HG02943 (cell line): ENCODE measurements around the gene ERCC6L2.

Experiments
- ATAC-seq: cut with Tn5 transposase; IDR thresholded peaks from one replicate; pipeline ENCODE4 v1.9.1; 2021; ENCODE audit warnings: mild to moderate bottlenecking, low read depth, moderate library complexity; ENCODE audit not compliant: unreplicated experiment

Gene ERCC6L2

DNA sequence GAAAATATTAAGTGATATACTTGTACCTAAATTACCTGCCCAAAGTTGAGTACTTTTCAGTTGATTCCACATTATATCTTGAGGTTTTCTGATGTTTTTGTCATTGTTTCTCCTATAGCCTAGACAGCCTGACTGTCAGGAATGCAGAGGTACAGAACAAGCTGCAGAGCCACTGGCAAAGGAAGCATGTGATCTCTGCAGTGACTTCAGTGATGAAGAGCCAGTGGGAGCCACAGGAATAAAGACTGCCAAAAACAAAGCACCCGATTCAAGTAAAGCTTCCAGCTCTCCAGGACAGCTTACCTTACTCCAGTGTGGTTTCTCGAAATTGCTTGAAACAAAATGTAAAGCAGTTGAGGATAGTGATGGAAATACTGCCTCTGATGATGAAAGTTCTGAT lies 96.3 kb downstream of the ERCC6L2 start:
- ATAC-seq = no peak

GRCh38 chr9:95974389-95974788 lies 98.9 kb downstream of the ERCC6L2 start:
- no peak for ATAC-seq

DNA sequence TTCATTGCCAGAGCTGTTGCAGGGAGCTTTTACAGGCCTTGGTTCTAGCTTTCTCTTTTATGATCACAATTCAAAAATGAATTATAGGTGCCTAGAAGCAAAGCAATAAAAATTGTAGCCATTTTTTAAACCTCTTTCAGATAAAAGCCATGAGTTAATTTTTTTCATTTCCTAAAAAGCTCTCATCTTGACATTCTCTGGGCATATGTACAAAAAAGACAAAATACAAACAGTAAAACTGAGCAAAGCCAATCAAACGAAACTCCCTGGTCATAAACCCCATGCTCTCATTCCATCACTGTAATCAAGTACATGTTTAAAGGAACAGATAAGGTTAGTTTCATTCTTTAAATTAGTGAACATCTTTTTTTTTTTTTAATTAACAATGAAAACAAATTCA lies 101.9 kb downstream of the ERCC6L2 start:
- ATAC-seq = no peak

GRCh38 chr9:95978106-95978505 lies 102.6 kb downstream of the ERCC6L2 start:
- ATAC-seq = no peak

- no peak for ATAC-seq
Observed at GRCh38 chr9:95979446-95979845, 104.0 kb downstream of the ERCC6L2 start.

GRCh38 chr9:95980262-95981125 lies 105.0 kb downstream of the ERCC6L2 start:
- no peak for ATAC-seq

- ATAC-seq = no peak
Observed at GRCh38 chr9:95981761-95982390, 106.4 kb downstream of the ERCC6L2 start.

GRCh38 chr9:95985440-95986055 lies 110.1 kb downstream of the ERCC6L2 start:
- ATAC-seq = no peak

- no peak for ATAC-seq
Observed at GRCh38 chr9:95989297-95989696, 113.8 kb downstream of the ERCC6L2 start.

GRCh38 chr9:95991326-95991725 lies 115.8 kb downstream of the ERCC6L2 start:
- no peak for ATAC-seq

GRCh38 chr9:95992536-95992935 lies 117.0 kb downstream of the ERCC6L2 start:
- no peak for ATAC-seq

GRCh38 chr9:95993337-95993736 lies 117.8 kb downstream of the ERCC6L2 start:
- no peak for ATAC-seq

DNA sequence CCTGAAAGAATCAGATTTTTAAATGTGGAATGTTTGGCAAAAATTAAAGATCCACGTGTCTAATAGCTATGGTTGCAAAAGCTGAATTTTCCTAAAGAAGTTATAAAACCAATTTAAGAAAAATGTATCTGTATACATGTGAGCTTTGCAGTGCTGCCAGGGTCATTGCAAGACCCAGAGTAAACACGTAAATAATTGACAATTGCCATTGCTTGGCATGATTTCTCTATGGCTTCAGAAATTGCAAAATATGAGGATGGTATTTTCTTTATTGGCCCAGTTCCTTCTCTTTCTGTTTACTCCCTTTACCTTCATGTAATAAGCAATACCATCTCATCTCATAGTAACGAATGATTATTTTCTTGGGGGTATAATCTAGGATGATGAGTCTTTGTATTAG lies 123.9 kb downstream of the ERCC6L2 start:
- no peak for ATAC-seq

GRCh38 chr9:96004379-96004778 lies 128.9 kb downstream of the ERCC6L2 start:
- ATAC-seq = no peak

GRCh38 chr9:96006296-96006879 lies 130.9 kb downstream of the ERCC6L2 start:
- no peak for ATAC-seq

GRCh38 chr9:96006961-96007360 lies 131.5 kb downstream of the ERCC6L2 start:
- ATAC-seq = no peak

- ATAC-seq = no peak
Observed at GRCh38 chr9:96008502-96009222, 133.2 kb downstream of the ERCC6L2 start.

- no peak for ATAC-seq
Observed at GRCh38 chr9:96009223-96009602, 133.7 kb downstream of the ERCC6L2 start.

DNA sequence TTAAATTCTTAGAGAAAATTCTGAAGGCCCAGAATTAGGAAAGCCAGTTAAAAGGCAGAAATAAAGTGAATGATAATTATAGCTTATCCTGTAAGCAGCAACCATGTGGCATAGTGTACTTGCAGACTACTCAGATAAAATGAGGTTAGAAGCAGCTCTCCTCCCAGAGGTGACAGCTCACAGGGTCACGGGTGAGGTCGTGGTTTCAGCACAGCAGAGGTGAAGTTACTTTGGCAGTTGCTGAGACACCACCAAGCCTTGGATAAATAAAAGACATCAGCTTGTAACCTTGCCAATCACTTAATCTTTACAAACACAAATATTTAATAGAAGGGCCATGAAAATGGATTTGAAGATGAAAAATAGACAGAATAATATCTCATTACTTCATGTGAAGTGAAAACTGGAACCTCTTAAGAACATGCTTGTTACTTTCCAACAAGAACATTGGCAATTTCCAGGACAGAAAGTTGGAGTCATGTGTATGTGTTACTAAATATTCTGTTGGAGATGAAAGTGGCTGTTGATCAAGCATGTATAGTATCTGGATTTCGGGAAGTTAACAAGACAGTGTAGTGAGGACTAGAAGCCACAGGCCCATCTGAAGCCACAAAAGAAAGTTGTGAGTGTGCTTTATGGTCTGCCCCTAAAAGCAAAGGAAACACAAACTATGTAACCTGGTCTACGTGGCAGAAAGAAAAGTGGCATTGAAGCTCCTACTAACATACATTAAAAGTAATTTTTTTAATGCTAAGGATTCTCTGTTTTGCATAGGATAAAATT lies 134.4 kb downstream of the ERCC6L2 start:
- no peak for ATAC-seq

DNA sequence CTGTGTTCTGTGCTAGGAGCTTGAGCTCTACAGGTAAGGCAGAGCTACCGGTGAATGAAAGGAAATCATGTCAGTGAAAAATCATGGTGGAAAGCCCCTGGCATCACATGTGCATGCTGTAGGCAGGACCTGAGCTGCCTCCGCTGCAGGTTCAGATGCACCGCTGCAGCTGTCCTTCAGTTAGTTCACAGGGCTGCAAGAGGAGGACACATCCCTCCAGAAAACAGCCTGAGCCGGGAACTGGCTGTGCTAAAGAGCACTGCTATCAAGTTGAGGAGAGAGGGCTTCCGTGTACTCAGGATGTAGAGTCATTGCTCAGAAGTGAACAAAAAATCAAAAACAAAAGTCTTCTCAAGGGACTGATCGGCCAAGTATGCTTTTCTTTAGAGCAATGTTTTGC lies 138.6 kb downstream of the ERCC6L2 start:
- ATAC-seq = no peak
